ENCODE data around the gene SOBP.

- no peak for TF ChIP-seq CTCF (IDR thresholded peaks at IDR 0.05)
- TF ChIP-seq ZFX (IDR thresholded peaks at IDR 0.05; ENCODE audit: borderline replicate concordance), result no peak
These were observed 23.3 kb downstream of the SOBP start for GRCh38 chr6:107513214-107513613.

Data from 22Rv1 (cell line).